Stomach (tissue), 4 donors: ENCODE data around the gene AP1S3.

Source experiments
- CTCF ChIP-seq, 7 experiments: fragments of 450-650 bp in 4 of 7; fragments of 200-600 bp in 3 of 7; sonication (generic) in 3 of 7; IDR thresholded peaks; one replicate each; pipeline ENCODE4 v1.5.1; 2016 to 2019; ENCODE audit warnings: antibody characterized with exemption in 7 of 7, control low read depth in 2 of 7, mild to moderate bottlenecking in 1 of 7
- POLR2A ChIP-seq, 4 donors: fragments of 450-650 bp; IDR thresholded peaks; one replicate each; pipeline ENCODE4 v1.6.1; 2016; ENCODE audit warnings: antibody characterized with exemption in 4 of 4, control low read depth in 2 of 4, mild to moderate bottlenecking in 1 of 4, moderate library complexity in 1 of 4

DNA sequence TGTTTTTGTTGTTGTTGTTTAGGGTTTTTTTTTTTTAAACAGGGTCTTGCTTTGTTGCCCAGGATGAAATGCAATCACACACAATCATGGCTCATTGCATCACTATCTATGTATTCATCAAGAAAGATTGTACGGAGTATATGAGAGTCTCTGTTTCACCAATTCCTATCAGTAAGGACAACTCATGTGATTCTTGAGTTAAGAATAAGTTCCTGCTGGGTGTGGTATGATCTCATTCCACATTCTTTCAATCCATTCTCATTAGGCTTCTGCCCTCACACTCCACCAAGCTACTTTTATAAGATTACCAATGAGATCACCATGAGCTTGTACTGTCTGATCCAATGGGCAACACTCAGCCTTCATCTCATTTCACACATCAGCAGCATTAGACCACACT, 9.1 kb upstream of the AP1S3 start:
- TF ChIP-seq POLR2A (IDR thresholded peaks at IDR 0.05) (no peak), CTCF (IDR thresholded peaks at IDR 0.05) (no peak)
